ACC112 (cell line): Measurements from ENCODE around the gene TRPM2.
"Not testable (repeated sequence)": the region's sequence is repeated elsewhere in the genome, so short reads cannot be mapped to it uniquely, and the experiment has no call there.

Experiments used
- H2AFZ ChIP-seq: fragments of 200-600 bp; sonication (generic); one replicate; pipeline ENCODE4 v1.6.0; 2017; ENCODE audit warnings: antibody characterized with exemption, low read length; ENCODE audit not compliant: unreplicated experiment
- H3K27ac ChIP-seq: fragments of 200-600 bp; sonication (generic); 2 replicates; pipeline ENCODE4 v1.5.1; 2014; ENCODE audit warnings: low read depth, mild to moderate bottlenecking, antibody characterized with exemption, low read length, moderate library complexity
- H3K27me3 ChIP-seq: fragments of 200-600 bp; sonication (generic); 2 replicates; pipeline ENCODE4 v1.6.1; 2014; ENCODE audit warnings: mild to moderate bottlenecking, antibody characterized with exemption, low read length, moderate library complexity, mixed read lengths; ENCODE audit not compliant: insufficient read depth
- H3K36me3 ChIP-seq: fragments of 200-600 bp; sonication (generic); 2 replicates; pipeline ENCODE4 v1.6.1; 2016; ENCODE audit warnings: mild to moderate bottlenecking, antibody characterized with exemption, low read length, moderate library complexity, mixed read lengths; ENCODE audit not compliant: insufficient read depth
- H3K4me1 ChIP-seq: fragments of 200-600 bp; sonication (generic); one replicate; pipeline ENCODE4 v1.6.1; 2016; ENCODE audit warnings: low read length, mixed read lengths; ENCODE audit not compliant: insufficient read depth, unreplicated experiment, control insufficient read depth
- H3K4me3 ChIP-seq: fragments of 200-600 bp; sonication (generic); 2 replicates; pipeline ENCODE4 v1.5.1; 2014; ENCODE audit warnings: mild to moderate bottlenecking, low read depth, low read length
- H3K79me2 ChIP-seq: fragments of 200-600 bp; sonication (generic); one replicate; pipeline ENCODE4 v1.6.0; 2016; ENCODE audit warnings: low read length; ENCODE audit not compliant: control insufficient read depth, unreplicated experiment, insufficient read depth

Gene TRPM2

GRCh38 chr21:44400791-44401385 is 47.5 kb downstream of the TRPM2 start:
- H3K27ac ChIP-seq = no peak overlapping the region
- H3K36me3 ChIP-seq = no peaks in the 10 kb centered on the region
- no peaks in the 10 kb centered on the region for H3K4me1 ChIP-seq
- no peak overlapping the region for H3K4me3 ChIP-seq
- H3K79me2 ChIP-seq = no peaks in the 10 kb centered on the region
- no peak overlapping the region for H2AFZ ChIP-seq
- H3K27me3 ChIP-seq = no peaks in the 10 kb centered on the region

GRCh38 chr21:44401386-44402160 is 48.2 kb downstream of the TRPM2 start:
- no peaks in the 10 kb centered on the region for H3K36me3 ChIP-seq
- H3K4me1 ChIP-seq = no peaks in the 10 kb centered on the region
- no peaks in the 10 kb centered on the region for H3K79me2 ChIP-seq
- H2AFZ ChIP-seq = no peak overlapping the region
- no peak overlapping the region for H3K4me3 ChIP-seq
- H3K27me3 ChIP-seq = no peaks in the 10 kb centered on the region
- H3K27ac ChIP-seq = no peak overlapping the region

- Histone ChIP-seq H3K79me2 (no peaks in the 10 kb centered on the region), H3K36me3 (no peaks in the 10 kb centered on the region), H3K27ac (no peak overlapping the region), H3K4me3 (no peak overlapping the region), H3K27me3 (no peaks in the 10 kb centered on the region), H3K4me1 (no peaks in the 10 kb centered on the region), H2AFZ (no peak overlapping the region)
Measured at GRCh38 chr21:44402323-44403105, 49.1 kb downstream of the TRPM2 start.

GRCh38 chr21:44403106-44404020 is 49.9 kb downstream of the TRPM2 start:
- H3K27me3 ChIP-seq = no peaks in the 10 kb centered on the region
- no peaks in the 10 kb centered on the region for H3K36me3 ChIP-seq
- no peaks in the 10 kb centered on the region for H3K4me1 ChIP-seq
- no peak overlapping the region for H3K4me3 ChIP-seq
- no peak overlapping the region for H3K27ac ChIP-seq
- H3K79me2 ChIP-seq = no peaks in the 10 kb centered on the region
- H2AFZ ChIP-seq = no peak overlapping the region

- not testable (repeated sequence) for H2AFZ ChIP-seq, H3K27me3 ChIP-seq, H3K36me3 ChIP-seq, H3K79me2 ChIP-seq, H3K4me3 ChIP-seq, H3K27ac ChIP-seq, H3K4me1 ChIP-seq
Measured at GRCh38 chr21:44404482-44404881, 51.1 kb downstream of the TRPM2 start.

GRCh38 chr21:44405091-44405947 is 51.9 kb downstream of the TRPM2 start:
- Histone ChIP-seq H3K36me3 (no peaks in the 10 kb centered on the region), H3K4me3 (no peak overlapping the region), H3K27ac (no peak overlapping the region), H3K79me2 (no peaks in the 10 kb centered on the region), H2AFZ (no peak overlapping the region), H3K4me1 (no peaks in the 10 kb centered on the region), H3K27me3 (no peaks in the 10 kb centered on the region)

DNA sequence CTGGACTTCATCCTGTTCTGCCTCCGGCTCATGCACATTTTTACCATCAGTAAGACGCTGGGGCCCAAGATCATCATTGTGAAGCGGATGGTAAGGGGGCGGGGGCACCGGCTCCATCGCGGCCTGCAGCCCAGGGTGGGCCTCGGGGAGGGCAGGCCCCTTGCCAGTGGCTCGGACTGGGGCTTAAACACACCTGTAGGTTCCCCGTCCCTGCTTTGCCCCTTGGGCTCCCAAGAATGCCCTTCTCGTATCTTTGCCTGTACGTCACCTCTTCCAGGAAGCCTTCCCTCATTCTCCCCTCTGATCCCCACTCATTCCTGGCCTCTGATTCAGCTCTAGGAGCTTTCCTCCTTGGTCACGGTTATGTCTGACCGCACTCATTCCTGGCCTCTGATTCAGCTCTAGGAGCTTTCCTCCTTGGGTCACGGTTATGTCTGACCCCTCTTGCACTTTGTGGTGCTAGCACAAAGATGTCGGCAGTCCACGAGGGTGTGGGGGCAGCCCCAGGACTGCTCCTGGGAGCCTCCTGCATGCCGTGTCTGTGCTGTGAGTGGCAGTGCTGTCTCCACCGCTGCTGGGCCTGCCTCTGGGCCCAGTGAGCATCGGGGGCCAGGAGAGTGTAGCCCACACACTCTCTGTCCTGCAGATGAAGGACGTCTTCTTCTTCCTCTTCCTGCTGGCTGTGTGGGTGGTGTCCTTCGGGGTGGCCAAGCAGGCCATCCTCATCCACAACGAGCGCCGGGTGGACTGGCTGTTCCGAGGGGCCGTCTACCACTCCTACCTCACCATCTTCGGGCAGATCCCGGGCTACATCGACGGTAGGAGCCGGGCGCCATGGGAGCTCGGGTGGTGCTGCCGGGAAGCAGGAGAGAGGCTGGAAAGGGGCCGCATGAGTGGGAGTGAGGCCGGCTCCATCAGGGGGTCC is 52.8 kb downstream of the TRPM2 start:
- Histone ChIP-seq H3K4me3 (no peak overlapping the region), H3K27me3 (no peaks in the 10 kb centered on the region), H3K36me3 (no peaks in the 10 kb centered on the region), H3K79me2 (no peaks in the 10 kb centered on the region), H3K27ac (no peak overlapping the region), H3K4me1 (no peaks in the 10 kb centered on the region), H2AFZ (no peak overlapping the region)

GRCh38 chr21:44406953-44407352 is 53.5 kb downstream of the TRPM2 start:
- H3K36me3 ChIP-seq = no peaks in the 10 kb centered on the region
- H3K27me3 ChIP-seq = no peaks in the 10 kb centered on the region
- H3K79me2 ChIP-seq = no peaks in the 10 kb centered on the region
- no peaks in the 10 kb centered on the region for H3K4me1 ChIP-seq
- no peak overlapping the region for H2AFZ ChIP-seq
- H3K27ac ChIP-seq = no peak overlapping the region
- no peak overlapping the region for H3K4me3 ChIP-seq

DNA sequence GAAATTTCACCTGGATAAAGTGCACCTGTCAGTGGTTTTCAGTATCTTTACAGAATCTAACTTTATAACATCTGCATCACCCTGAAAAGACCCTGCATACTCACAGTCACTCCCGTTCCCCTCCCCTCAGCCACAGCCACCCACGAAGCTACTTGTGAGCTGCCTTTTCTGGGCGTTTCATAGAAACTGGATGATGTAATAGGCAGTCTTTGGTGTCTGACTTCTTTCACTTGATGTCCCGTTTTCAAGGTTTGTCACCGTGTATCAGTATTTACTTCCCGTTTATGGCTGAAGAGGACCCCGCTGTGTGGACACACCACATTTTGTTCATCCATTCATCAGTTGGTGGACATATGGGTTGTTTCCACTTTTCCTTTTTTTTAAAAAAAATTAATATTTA is 54.1 kb downstream of the TRPM2 start:
- Histone ChIP-seq H3K27me3 (no peaks in the 10 kb centered on the region), H2AFZ (no peak overlapping the region), H3K4me1 (no peaks in the 10 kb centered on the region), H3K36me3 (no peaks in the 10 kb centered on the region), H3K4me3 (no peak overlapping the region), H3K79me2 (no peaks in the 10 kb centered on the region), H3K27ac (no peak overlapping the region)
